SK-MEL-5 (cell line): Measurements from ENCODE around the gene NDUFB7. TPM values are rescaled to one million over a fixed set of nuclear protein-coding genes. Genes with fewer than 3 reads are reported as not detected.

Experiments used
- DNase-seq: peaks from one replicate; pipeline ENCODE4 v3.0.0-alpha.2; 2016; ENCODE audit warnings: low read depth, low spot score
- in situ Hi-C: cut with HindIII; loops from 2 replicates; pipeline ENCODE4 v1.10.0; 2016; ENCODE audit warnings: low sequenced_read_pairs, high pct_unique_total_duplicates, low pct_unique_long_range_greater_than_20kb
- total RNA-seq: library from RNA; depleted of rRNA; stranded (reverse); fragments of >200 nt; shearing (Covaris generic); gene quantifications from 2 replicates; pipeline ENCODE4 v1.2.3, GENCODE V29; 2014

NDUFB7 gene
- total RNA-seq, 1 experiment from 2014 or later: 221 TPM

GRCh38 chr19:14540741-14541525 lies 30.9 kb downstream of the NDUFB7 start:
- DNase-seq: no peak
- in situ Hi-C loops: no loop called here

- in situ Hi-C loops: no loop called here
- DNase-seq: peak; percentile 89
Observed at GRCh38 chr19:14536926-14537692, 34.8 kb downstream of the NDUFB7 start.

- in situ Hi-C loops: no loop called here
- no peak for DNase-seq
Observed at GRCh38 chr19:14533450-14533849, 38.4 kb downstream of the NDUFB7 start.

GRCh38 chr19:14530506-14530905 lies 41.4 kb downstream of the NDUFB7 start:
- no peak for DNase-seq
- in situ Hi-C loops: no loop called here

- DNase-seq: peak; percentile 42
- in situ Hi-C loops: no loop called here
Observed at GRCh38 chr19:14530005-14530348, 41.9 kb downstream of the NDUFB7 start.

GRCh38 chr19:14529254-14530004 lies 42.4 kb downstream of the NDUFB7 start, which contains the start of gene TECR:
Gene TECR (plus strand): TSS chr19:14529594. CDS start chr19:14529697, 103 bp downstream.
- DNase-seq: peak; percentile 99
- in situ Hi-C loops: no loop called here

- no peak for DNase-seq
- in situ Hi-C loops: no loop called here
Observed at GRCh38 chr19:14528419-14529253, 43.2 kb downstream of the NDUFB7 start.

- in situ Hi-C loops: no loop called here
- DNase-seq: no peak
Observed at GRCh38 chr19:14526423-14526822, 45.4 kb downstream of the NDUFB7 start.

- in situ Hi-C loops: no loop called here
- DNase-seq: no peak
Observed at GRCh38 chr19:14525729-14526128, 46.1 kb downstream of the NDUFB7 start.

GRCh38 chr19:14520543-14520942 lies 51.3 kb downstream of the NDUFB7 start:
- no peak for DNase-seq
- in situ Hi-C loops: no loop called here

- in situ Hi-C loops: no loop called here
- peak; percentile 96 for DNase-seq
Observed at GRCh38 chr19:14519860-14520407, 51.9 kb downstream of the NDUFB7 start.

GRCh38 chr19:14519245-14519859 lies 52.5 kb downstream of the NDUFB7 start:
- DNase-seq: no peak
- in situ Hi-C loops: no loop called here

- peak; percentile 58 for DNase-seq
- in situ Hi-C loops: no loop called here
Observed at GRCh38 chr19:14517840-14518505, 53.9 kb downstream of the NDUFB7 start, which contains the start of gene DNAJB1. Gene DNAJB1 (minus strand): TSS chr19:14518397. CDS start chr19:14518349, 48 bp downstream.

GRCh38 chr19:14517446-14517839 lies 54.4 kb downstream of the NDUFB7 start:
- DNase-seq: no peak
- in situ Hi-C loops: no loop called here

- in situ Hi-C loops: no loop called here
- no peak for DNase-seq
Observed at GRCh38 chr19:14516746-14517438, 55.0 kb downstream of the NDUFB7 start.
